ENCODE data around the gene ATRNL1.

DNA sequence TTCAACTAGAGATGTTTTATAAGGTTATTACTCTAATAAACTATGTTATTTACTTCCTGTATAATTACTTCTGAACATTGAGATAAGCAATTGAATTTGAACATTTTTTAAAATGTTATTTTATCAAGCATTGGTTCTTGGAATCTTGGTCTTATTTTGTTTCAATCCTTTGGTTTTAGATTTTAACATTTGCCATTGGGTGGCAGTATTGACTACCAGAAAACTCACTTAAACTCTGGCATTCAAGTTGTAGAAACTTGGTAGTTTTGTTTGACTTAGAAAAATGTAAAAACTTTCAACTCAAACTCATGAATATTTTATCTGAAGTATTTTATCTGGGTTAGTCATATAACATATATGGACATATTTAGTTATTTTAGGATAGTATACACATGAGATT lies 48.1 kb downstream of the ATRNL1 start:
- TF ChIP-seq, protein P1, sequence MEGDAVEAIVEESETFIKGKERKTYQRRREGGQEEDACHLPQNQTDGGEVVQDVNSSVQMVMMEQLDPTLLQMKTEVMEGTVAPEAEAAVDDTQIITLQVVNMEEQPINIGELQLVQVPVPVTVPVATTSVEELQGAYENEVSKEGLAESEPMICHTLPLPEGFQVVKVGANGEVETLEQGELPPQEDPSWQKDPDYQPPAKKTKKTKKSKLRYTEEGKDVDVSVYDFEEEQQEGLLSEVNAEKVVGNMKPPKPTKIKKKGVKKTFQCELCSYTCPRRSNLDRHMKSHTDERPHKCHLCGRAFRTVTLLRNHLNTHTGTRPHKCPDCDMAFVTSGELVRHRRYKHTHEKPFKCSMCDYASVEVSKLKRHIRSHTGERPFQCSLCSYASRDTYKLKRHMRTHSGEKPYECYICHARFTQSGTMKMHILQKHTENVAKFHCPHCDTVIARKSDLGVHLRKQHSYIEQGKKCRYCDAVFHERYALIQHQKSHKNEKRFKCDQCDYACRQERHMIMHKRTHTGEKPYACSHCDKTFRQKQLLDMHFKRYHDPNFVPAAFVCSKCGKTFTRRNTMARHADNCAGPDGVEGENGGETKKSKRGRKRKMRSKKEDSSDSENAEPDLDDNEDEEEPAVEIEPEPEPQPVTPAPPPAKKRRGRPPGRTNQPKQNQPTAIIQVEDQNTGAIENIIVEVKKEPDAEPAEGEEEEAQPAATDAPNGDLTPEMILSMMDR (IDR thresholded peaks at IDR 0.05; ENCODE audit: low read depth, low read length, missing input control) = peak; percentile 23
- TF ChIP-seq, protein P2, sequence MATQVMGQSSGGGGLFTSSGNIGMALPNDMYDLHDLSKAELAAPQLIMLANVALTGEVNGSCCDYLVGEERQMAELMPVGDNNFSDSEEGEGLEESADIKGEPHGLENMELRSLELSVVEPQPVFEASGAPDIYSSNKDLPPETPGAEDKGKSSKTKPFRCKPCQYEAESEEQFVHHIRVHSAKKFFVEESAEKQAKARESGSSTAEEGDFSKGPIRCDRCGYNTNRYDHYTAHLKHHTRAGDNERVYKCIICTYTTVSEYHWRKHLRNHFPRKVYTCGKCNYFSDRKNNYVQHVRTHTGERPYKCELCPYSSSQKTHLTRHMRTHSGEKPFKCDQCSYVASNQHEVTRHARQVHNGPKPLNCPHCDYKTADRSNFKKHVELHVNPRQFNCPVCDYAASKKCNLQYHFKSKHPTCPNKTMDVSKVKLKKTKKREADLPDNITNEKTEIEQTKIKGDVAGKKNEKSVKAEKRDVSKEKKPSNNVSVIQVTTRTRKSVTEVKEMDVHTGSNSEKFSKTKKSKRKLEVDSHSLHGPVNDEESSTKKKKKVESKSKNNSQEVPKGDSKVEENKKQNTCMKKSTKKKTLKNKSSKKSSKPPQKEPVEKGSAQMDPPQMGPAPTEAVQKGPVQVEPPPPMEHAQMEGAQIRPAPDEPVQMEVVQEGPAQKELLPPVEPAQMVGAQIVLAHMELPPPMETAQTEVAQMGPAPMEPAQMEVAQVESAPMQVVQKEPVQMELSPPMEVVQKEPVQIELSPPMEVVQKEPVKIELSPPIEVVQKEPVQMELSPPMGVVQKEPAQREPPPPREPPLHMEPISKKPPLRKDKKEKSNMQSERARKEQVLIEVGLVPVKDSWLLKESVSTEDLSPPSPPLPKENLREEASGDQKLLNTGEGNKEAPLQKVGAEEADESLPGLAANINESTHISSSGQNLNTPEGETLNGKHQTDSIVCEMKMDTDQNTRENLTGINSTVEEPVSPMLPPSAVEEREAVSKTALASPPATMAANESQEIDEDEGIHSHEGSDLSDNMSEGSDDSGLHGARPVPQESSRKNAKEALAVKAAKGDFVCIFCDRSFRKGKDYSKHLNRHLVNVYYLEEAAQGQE (IDR thresholded peaks at IDR 0.05) = no peak
- no peak for TF ChIP-seq RXRA (IDR thresholded peaks at IDR 0.05)
- TF ChIP-seq JUND (IDR thresholded peaks at IDR 0.05) = no peak
- TF ChIP-seq, protein P3, sequence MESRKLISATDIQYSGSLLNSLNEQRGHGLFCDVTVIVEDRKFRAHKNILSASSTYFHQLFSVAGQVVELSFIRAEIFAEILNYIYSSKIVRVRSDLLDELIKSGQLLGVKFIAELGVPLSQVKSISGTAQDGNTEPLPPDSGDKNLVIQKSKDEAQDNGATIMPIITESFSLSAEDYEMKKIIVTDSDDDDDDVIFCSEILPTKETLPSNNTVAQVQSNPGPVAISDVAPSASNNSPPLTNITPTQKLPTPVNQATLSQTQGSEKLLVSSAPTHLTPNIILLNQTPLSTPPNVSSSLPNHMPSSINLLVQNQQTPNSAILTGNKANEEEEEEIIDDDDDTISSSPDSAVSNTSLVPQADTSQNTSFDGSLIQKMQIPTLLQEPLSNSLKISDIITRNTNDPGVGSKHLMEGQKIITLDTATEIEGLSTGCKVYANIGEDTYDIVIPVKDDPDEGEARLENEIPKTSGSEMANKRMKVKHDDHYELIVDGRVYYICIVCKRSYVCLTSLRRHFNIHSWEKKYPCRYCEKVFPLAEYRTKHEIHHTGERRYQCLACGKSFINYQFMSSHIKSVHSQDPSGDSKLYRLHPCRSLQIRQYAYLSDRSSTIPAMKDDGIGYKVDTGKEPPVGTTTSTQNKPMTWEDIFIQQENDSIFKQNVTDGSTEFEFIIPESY (IDR thresholded peaks at IDR 0.05) = no peak
- TF ChIP-seq, protein P4, sequence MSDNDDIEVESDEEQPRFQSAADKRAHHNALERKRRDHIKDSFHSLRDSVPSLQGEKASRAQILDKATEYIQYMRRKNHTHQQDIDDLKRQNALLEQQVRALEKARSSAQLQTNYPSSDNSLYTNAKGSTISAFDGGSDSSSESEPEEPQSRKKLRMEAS (IDR thresholded peaks at IDR 0.05) = no peak
- no peak for TF ChIP-seq TAF1 (conservative IDR thresholded peaks at IDR 0.05)
- TF ChIP-seq SP1 (IDR thresholded peaks at IDR 0.05) = no peak
- no peak for TF ChIP-seq YY1 (IDR thresholded peaks at IDR 0.05)
- TF ChIP-seq EGR1 (IDR thresholded peaks at IDR 0.05; ENCODE audit: low read depth in 2 of 2) = no peak
- no peak for TF ChIP-seq FOXA1 (IDR thresholded peaks at IDR 0.05)
- TF ChIP-seq GABPA (IDR thresholded peaks at IDR 0.05 in 1 of 2, conservative IDR thresholded peaks at IDR 0.05 in 1 of 2) = no peak
- TF ChIP-seq RAD21 (IDR thresholded peaks at IDR 0.05) = peak; percentile 66 to 68
- no peak for TF ChIP-seq HNF4A (conservative IDR thresholded peaks at IDR 0.05)

Data from liver (tissue), 3 donors.